GM19351 (cell line): ENCODE results near the gene SPECC1L.

Experiments used
- ATAC-seq: cut with Tn5 transposase; IDR thresholded peaks from one replicate; pipeline ENCODE4 v1.9.1; 2021; ENCODE audit warnings: mild to moderate bottlenecking, moderate library complexity; ENCODE audit not compliant: unreplicated experiment

SPECC1L gene

GRCh38 chr22:24435861-24436371 lies 165.3 kb downstream of the SPECC1L start:
- no peak for ATAC-seq

GRCh38 chr22:24436553-24436952 lies 165.9 kb downstream of the SPECC1L start:
- no peak for ATAC-seq

DNA sequence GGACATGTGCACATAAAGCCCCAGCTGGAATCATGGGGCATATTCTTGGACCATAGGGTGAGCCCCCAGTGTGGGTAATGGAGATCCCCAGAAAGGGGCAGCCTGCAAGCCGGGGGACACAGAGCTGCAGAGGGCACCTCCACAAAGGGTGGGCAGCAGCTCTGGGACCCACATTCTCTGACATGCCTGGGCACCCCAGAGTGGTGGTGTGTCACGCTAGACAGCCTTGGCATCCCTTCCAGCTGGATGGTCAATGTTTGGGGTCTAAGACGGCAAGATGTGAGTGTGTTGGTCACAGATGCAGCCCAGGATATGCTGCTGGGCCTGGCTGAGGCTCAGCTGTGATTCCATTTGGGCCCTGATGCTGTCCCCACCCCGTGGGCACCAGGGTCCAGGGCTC lies 166.5 kb downstream of the SPECC1L start:
- no peak for ATAC-seq

GRCh38 chr22:24437741-24438328 lies 167.2 kb downstream of the SPECC1L start:
- ATAC-seq, result no peak

DNA sequence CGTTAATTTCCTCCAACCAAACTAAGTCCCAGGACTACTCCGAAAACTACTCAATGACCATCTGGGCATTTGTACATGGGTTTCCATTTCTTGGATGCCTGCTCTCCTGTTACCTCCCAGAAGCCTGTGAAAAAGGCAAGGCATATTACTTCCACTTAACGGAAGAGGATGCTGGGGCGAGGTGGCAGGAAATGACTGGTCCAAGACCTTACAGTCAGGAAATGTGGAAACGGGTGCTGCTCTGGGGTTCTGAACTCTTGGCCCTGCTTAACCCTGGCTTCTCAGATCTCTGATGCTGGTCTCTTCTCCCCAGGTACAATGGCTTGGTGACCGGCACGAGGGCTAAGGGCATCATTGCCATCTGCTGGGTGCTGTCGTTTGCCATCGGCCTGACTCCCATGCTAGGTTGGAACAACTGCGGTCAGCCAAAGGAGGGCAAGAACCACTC lies 169.7 kb downstream of the SPECC1L start:
- no peak for ATAC-seq

DNA sequence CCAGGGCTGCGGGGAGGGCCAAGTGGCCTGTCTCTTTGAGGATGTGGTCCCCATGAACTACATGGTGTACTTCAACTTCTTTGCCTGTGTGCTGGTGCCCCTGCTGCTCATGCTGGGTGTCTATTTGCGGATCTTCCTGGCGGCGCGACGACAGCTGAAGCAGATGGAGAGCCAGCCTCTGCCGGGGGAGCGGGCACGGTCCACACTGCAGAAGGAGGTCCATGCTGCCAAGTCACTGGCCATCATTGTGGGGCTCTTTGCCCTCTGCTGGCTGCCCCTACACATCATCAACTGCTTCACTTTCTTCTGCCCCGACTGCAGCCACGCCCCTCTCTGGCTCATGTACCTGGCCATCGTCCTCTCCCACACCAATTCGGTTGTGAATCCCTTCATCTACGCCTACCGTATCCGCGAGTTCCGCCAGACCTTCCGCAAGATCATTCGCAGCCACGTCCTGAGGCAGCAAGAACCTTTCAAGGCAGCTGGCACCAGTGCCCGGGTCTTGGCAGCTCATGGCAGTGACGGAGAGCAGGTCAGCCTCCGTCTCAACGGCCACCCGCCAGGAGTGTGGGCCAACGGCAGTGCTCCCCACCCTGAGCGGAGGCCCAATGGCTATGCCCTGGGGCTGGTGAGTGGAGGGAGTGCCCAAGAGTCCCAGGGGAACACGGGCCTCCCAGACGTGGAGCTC lies 170.2 kb downstream of the SPECC1L start:
- ATAC-seq, result no peak

GRCh38 chr22:24441406-24442351 lies 171.0 kb downstream of the SPECC1L start:
- ATAC-seq, result no peak

- ATAC-seq, result no peak
Observed at GRCh38 chr22:24442352-24442744, 171.7 kb downstream of the SPECC1L start.

- no peak for ATAC-seq
Observed at GRCh38 chr22:24443668-24444067, 173.0 kb downstream of the SPECC1L start.

GRCh38 chr22:24444251-24444650 lies 173.6 kb downstream of the SPECC1L start:
- no peak for ATAC-seq

DNA sequence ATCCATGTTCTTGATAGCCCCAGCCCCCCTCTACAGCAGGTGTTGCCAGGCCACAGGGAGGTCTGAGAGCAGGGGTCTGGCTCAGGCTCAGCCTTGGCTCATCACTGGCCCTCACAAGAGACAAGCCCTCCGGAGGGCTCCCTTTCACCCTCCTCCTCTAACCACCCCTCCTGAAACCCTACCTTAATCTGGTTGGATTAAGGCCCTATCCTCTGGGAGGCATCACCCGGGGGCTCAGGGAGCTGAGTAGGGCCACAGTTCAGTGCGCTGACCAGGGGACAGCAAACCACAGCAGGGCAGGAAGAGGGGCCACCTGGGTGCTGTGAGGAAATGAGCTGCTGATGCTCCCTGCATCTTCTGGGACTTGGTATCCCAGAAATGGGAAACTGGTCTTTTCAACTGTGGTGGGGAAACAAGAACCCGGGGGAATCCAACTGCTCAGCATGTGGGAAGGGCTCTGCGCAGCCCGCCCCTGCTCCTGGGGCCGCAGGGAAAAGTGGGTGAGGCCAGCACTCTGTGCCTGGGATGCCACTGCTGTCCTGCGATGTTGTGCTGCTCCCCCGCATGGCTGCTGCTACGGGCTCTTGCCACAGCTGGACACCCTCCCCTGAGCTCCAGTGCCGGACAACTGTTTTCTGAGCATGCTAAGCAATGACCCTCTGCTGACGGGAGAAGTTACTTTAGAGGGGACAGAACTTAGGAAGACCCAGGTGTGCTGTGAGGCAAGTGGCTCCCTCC lies 174.3 kb downstream of the SPECC1L start:
- no peak for ATAC-seq

GRCh38 chr22:24445481-24446259 lies 175.0 kb downstream of the SPECC1L start:
- ATAC-seq, result no peak

GRCh38 chr22:24446260-24446611 lies 175.6 kb downstream of the SPECC1L start:
- ATAC-seq, result no peak

GRCh38 chr22:24450610-24451009 lies 180.0 kb downstream of the SPECC1L start:
- no peak for ATAC-seq

GRCh38 chr22:24451162-24451561 lies 180.5 kb downstream of the SPECC1L start:
- ATAC-seq, result no peak

DNA sequence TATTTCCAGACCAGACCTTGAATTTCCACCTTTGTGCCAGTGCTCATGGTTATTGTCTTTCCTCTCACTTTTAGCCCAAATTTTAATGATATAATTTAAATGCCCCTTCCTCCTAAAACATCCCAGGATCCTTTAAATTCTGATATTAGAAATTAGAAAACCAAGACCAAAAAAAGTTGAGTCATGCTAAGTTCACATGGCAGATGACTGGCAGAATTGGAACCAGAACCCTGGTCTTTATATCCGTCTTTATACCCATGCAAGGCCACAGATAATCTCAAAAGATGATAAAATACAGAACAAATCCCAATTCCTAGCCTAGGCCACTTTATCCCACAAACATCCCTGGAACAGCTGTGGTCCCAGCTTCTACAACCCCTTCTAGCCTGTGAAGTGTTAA lies 183.2 kb downstream of the SPECC1L start:
- ATAC-seq, result no peak

- ATAC-seq, result no peak
Observed at GRCh38 chr22:24455039-24455438, 184.4 kb downstream of the SPECC1L start.

- ATAC-seq, result no peak
Observed at GRCh38 chr22:24455751-24456426, 185.3 kb downstream of the SPECC1L start.

DNA sequence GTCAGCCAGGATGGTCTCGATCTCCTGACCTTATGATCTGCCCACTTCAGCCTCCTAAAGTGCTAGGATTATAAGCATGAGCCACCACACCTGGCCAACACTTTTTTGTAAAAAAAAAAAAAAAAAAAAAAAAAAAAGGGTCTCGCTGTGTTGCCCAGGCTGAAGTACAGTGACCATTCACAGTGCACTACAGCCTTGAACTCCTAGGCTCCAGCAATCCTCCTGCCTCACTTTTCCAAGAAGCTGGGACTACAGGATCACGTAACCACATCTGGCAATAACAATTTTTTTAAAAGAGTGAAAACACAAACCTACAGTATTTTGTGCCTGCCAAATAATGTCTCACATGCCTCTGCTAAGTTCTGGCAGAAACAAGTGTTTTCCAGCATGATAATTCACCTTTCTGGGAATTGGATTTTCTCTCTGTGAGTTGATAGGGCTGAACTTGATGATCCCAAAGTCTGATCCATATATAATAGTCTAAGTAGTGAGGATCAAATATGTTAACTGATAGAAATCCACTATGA lies 187.3 kb downstream of the SPECC1L start:
- ATAC-seq, result no peak
